HS-5 (cell line): Measurements from ENCODE around the gene MTHFS.

Source experiments
- DNase-seq: peaks from one replicate; pipeline ENCODE4 v3.0.0-alpha.2; 2012; ENCODE audit warnings: low read depth

The MTHFS gene

GRCh38 chr15:79875213-79875612, 21.6 kb downstream of the MTHFS start:
- no peak for DNase-seq

DNA sequence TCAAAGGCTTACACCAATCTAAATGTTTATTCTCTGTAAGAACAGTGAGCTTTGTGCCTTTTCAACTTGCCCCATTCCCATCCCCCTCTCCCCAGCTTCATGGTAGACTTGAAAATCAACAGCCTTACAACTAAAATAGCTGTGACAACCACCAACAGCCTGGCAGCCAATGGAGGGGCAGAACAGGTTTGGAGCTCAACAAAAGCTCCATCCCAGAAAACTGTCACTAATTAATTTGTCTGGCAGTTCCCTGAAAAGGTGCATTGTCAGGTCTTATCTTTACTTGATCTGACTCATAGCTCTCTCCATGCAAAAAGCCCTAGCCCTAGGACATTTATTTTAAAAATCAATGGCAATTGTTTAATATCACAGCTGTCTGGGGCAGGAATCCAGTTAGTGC, 22.6 kb downstream of the MTHFS start:
- no peak for DNase-seq

GRCh38 chr15:79872358-79873017, 24.3 kb downstream of the MTHFS start:
- DNase-seq: no peak

- DNase-seq: no peak
Measured at GRCh38 chr15:79868554-79868953, 28.3 kb downstream of the MTHFS start.

DNA sequence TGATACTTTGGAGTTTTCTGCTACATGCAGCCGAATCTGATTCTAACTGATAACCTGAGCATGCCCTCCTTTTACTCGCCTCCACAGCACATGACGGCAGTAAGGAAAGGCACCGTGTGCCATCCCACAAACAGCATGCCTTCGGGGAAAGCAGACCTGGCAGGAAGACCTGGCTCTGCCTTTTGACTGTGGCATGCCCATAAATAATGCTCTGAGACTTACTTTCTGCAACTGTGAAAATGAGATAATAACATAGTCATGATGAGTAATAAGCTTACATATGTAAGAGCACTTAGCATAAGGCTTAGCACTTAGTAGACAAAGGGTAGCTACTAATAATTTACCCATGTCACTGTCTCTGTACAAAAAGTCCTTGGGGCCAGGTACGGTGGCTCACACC, 32.9 kb downstream of the MTHFS start:
- DNase-seq: peak; percentile 33

DNA sequence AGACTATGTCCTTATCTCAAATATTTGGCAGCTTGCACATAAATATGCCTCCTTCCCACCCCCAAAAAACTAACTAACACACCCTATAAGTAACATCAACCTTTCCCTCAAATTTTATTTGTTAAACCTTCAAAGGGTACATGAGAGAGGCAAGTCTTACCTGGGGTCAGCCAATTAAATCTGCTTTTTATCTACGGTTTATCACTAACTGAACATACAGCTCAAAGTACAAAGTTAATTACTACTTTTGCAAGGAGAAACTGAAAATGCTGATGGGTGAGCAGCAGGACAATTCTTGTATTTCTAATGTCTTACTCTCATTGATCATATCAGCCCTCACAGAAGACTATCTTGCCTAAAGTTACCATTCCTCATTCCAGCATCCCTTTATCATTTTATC, 34.6 kb downstream of the MTHFS start:
- no peak for DNase-seq

DNA sequence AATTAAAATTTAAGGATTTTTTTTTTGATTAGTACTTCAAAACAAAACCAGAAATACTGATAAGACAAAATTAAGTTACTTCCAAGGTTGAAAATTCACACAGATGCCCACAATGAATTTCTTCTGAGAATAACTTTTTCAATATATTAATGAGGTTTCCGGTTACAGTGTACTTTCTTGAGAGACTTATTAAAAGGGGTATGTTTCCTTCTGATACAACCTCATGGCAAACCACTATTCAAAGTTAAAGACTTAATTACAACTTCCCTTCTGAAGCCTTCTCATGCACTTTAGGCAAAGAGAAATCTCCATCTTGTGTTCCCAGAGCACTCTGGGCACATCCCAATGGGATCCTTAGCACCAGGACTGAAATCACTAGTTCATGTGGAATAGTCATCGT, 36.2 kb downstream of the MTHFS start:
- DNase-seq: no peak

- no peak for DNase-seq
Measured at GRCh38 chr15:79858469-79858868, 38.3 kb downstream of the MTHFS start.

DNA sequence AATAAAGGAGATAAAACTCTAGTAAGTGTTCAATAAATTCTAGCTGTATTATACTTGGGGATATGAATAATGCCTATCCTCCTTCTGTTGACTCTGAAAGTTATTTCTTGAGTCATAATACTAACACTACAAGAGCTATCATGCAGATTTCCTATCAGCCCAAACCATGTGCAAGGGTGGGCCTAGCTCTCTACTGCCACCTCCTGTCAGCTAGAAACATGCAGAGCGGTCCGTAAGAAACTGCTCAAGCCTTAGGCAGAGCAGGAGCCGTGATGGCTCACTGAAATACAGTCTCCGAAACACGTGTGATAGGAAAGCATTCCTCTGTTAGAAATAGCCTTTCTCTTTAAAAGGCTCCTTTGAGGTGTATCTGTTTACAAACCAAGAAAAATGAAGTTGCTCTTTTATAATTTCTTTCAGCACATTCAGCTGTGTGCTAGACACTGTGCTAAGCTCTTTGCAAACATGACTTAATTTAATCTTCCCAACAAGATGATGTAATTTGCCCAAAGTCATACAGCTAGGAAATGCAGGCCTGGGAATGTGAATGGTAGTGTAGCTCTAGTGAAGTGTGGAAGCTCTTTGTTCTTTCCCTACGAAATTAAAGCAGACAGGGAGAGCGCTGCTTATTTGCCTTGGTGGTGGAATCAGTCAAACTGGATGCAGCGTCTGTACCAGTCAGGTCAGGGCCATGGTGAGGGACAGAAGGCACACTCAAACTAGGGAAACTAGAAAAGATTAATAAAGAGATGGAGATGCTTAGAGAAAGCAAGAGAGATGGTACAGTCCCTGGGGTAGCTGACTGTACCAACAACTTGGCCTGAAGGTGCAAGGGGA, 43.1 kb downstream of the MTHFS start:
- DNase-seq: peak; percentile 74

- DNase-seq: no peak
Measured at GRCh38 chr15:79849789-79850188, 47.0 kb downstream of the MTHFS start.

GRCh38 chr15:79846539-79846938, 50.3 kb downstream of the MTHFS start:
- DNase-seq: no peak

- no peak for DNase-seq
Measured at GRCh38 chr15:79844221-79844620, 52.6 kb downstream of the MTHFS start.

- no peak for DNase-seq
Measured at GRCh38 chr15:79837846-79838245, 59.0 kb downstream of the MTHFS start.

DNA sequence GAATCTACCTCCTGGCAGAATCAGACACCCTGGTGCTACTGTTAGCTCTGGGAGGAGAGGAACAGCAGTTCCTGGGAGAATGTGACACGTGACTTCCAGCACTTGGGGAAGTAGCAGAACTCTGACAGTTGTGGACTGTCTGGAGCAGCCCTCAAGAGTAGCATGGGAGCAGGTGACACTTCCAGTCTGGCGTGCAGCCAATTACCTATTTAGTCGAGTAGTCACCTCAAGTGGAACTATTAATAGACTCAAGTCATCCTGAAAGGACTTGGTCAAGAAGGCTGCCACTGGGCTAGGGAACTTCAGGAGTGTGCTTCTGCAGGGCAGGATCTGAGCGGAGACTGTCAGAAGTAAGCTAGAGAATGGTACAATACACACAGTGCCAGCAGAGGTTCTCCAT, 62.3 kb downstream of the MTHFS start:
- DNase-seq: no peak

GRCh38 chr15:79832367-79833120, 64.3 kb downstream of the MTHFS start:
- DNase-seq: no peak

GRCh38 chr15:79831604-79832003, 65.2 kb downstream of the MTHFS start:
- no peak for DNase-seq

GRCh38 chr15:79829950-79830349, 66.9 kb downstream of the MTHFS start:
- DNase-seq: no peak

DNA sequence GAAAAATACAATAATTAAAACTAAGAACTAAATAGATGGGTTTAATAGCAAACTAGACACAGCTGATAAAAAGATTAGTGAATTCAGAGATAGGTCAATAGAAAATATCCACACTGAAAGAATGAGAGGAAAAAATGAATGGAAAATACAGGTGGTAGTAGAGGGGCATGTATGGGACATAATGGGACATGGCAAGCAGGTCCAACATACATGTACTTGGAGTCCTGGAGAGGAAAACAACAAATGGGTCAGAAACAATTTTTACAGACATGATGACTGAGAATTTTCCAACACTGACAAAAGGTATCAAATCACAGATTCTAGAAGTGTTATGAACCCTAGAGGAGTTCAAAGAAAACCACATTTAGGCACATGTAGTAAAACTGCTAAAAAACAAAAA, 68.4 kb downstream of the MTHFS start:
- DNase-seq: no peak

DNA sequence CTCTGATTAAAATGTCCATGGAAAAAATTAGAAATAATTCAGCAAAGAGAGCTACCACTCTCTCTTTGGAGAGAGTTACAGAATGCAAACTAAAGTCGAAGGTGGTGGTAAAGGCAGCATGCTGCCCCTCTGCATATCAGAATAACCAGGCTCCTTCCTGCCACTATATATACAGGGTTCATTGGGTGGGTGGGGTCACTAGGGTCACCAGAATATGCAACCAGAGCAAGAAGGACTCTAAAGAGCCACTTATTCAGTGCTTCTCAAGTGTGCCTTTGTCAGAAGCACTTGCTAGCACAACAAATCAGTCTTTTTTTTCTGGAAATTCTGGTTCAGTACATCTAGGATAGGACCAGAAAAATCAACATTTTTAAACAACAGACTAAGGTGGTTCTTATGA, 70.0 kb downstream of the MTHFS start:
- no peak for DNase-seq

GRCh38 chr15:79824136-79824701, 72.6 kb downstream of the MTHFS start:
- no peak for DNase-seq

DNA sequence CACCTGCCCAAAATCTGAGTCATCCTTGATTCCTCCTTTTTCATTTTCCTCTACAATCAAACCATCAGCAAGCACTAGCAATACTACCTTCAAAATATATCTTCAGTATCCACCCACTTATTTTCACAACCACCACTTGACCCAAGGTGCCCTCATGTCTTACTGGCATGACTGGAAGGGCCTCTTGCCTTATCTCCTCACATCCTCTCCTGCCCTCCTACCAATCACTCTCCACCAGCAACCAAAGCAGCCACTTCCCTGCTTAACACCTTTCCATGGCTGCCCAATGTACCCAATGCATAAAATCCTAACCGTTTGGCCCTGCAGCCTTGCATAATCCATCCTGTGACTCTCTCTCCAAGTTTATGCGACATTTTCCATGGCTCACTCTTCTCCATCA, 76.0 kb downstream of the MTHFS start:
- no peak for DNase-seq

DNA sequence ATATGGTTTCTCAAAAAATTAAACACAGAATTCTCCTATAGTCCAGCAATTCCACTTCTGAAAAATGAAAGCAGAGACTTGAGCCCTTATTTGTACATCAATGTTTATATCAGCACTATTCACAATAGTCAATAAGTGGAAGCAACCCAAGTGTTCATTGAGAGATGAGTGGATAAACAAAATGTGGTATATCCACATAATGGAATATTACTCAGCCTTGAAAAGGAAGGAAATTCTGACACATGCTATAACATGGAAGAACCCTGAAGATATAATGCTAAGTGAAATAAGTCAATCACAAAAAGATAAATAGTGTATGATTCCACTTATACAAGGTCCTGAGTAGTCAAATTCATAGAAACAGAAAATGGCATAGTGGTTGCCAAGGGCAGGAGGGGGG, 76.6 kb downstream of the MTHFS start:
- no peak for DNase-seq

GRCh38 chr15:79816571-79816970, 80.2 kb downstream of the MTHFS start:
- no peak for DNase-seq
